ENCODE data around the gene ADAMTS19. TPM values are rescaled to one million over a fixed set of nuclear protein-coding genes. Genes with fewer than 3 reads are reported as not detected.

The ADAMTS19 gene
- total and polyA plus RNA-seq, 7 donors: 0.01 to 0.69 (median 0.24) TPM; not detected in 1

GRCh38 chr5:129747572-129748407 lies 287.7 kb downstream of the ADAMTS19 start, which contains the start of gene MINAR2:
Gene MINAR2, plus strand, starts transcription at chr5:129748094. Its CDS starts 97 bp downstream, at chr5:129748191.
- Histone ChIP-seq H3K4me3 (no peak within 1 kb of the TSS), H3K4me1 (no peaks in the 10 kb centered on the region), H3K36me3 (ENCODE audit: insufficient read depth in 1 of 2, low read depth in 1 of 2) (no peaks in the 10 kb centered on the region), H3K9me3 (no peaks in the 10 kb centered on the region), H3K27me3 (ENCODE audit: insufficient read depth in 3 of 3, low read length in 2 of 3) (no peaks in the 10 kb centered on the region), H3K27ac (no peak within 1 kb of the TSS)
- no peak for DNase-seq
- intact Hi-C loops (cut with DNase I): no loop called here
- 82 to 83% (median 82%) methylated on average over 13 of the region's 13 CpGs for WGBS, 3 donors
- no peak for ATAC-seq
- TF ChIP-seq CTCF (IDR thresholded peaks at IDR 0.05): no peak

GRCh38 chr5:129748913-129749880 lies 289.1 kb downstream of the ADAMTS19 start:
- no peak for TF ChIP-seq CTCF (IDR thresholded peaks at IDR 0.05)
- no peak for ATAC-seq
- H3K4me1 ChIP-seq: no peaks in the 10 kb centered on the region
- H3K4me3 ChIP-seq: no peak overlapping the region
- H3K27ac ChIP-seq: no peak overlapping the region
- intact Hi-C loops (cut with DNase I): no loop called here
- 75 to 88% (median 76%) methylated on average over 1 of the region's 1 CpG for WGBS, 3 donors
- no peaks in the 10 kb centered on the region for H3K27me3 ChIP-seq (ENCODE audit: insufficient read depth in 3 of 3, low read length in 2 of 3)
- no peaks in the 10 kb centered on the region for H3K9me3 ChIP-seq
- DNase-seq: no peak
- H3K36me3 ChIP-seq (ENCODE audit: insufficient read depth in 1 of 2, low read depth in 1 of 2): no peaks in the 10 kb centered on the region

- TF ChIP-seq CTCF (IDR thresholded peaks at IDR 0.05): no peak
- no peaks in the 10 kb centered on the region for H3K36me3 ChIP-seq (ENCODE audit: insufficient read depth in 1 of 2, low read depth in 1 of 2)
- 92 to 100% (median 95%) methylated on average over 1 of the region's 1 CpG for WGBS, 3 donors
- DNase-seq (no peak), ATAC-seq (no peak)
- H3K4me3 ChIP-seq: no peak overlapping the region
- no peaks in the 10 kb centered on the region for H3K27me3 ChIP-seq (ENCODE audit: insufficient read depth in 3 of 3, low read length in 2 of 3)
- H3K4me1 ChIP-seq: no peaks in the 10 kb centered on the region
- no peaks in the 10 kb centered on the region for H3K9me3 ChIP-seq
- H3K27ac ChIP-seq: no peak overlapping the region
- intact Hi-C loops (cut with DNase I): loop anchor here (10.0 kb wide), 3 partner anchors 356 to 586 kb away; no protein-coding TSS in a partner anchor
Observed at GRCh38 chr5:129760636-129761325, 300.7 kb downstream of the ADAMTS19 start.

- Histone ChIP-seq H3K4me1 (no peaks in the 10 kb centered on the region), H3K27me3 (ENCODE audit: insufficient read depth in 3 of 3, low read length in 2 of 3) (no peaks in the 10 kb centered on the region), H3K9me3 (no peaks in the 10 kb centered on the region), H3K27ac (no peak overlapping the region), H3K4me3 (no peak overlapping the region), H3K36me3 (ENCODE audit: insufficient read depth in 1 of 2, low read depth in 1 of 2) (no peaks in the 10 kb centered on the region)
- no peak for TF ChIP-seq CTCF (IDR thresholded peaks at IDR 0.05)
- 91 to 100% (median 92%) methylated on average over 1 of the region's 1 CpG for WGBS, 3 donors
- intact Hi-C loops (cut with DNase I): loop anchor here (10.0 kb wide), 3 partner anchors 359 to 589 kb away; no protein-coding TSS in a partner anchor
- ATAC-seq: no peak
- DNase-seq: no peak
Observed at GRCh38 chr5:129763651-129764050, 303.6 kb downstream of the ADAMTS19 start.

All from psoas muscle (tissue), 8 donors.